ENCODE data around the gene ARID5A. TPM values are rescaled to one million over a fixed set of nuclear protein-coding genes. Genes with fewer than 3 reads are reported as not detected.

The ARID5A gene
- total RNA-seq, 1 donor from 2014 or later = 7.1 TPM

- H3K4me1 Mint-ChIP-seq (ENCODE audit: low read depth) = no peaks in the 10 kb centered on the region
- H3K27me3 Mint-ChIP-seq = no peaks in the 10 kb centered on the region
- no peak overlapping the region for H3K27ac Mint-ChIP-seq
- TF ChIP-seq CTCF (IDR thresholded peaks at IDR 0.05; ENCODE audit: unreplicated experiment) = no peak
- H3K9me3 Mint-ChIP-seq (ENCODE audit: low read depth) = no peaks in the 10 kb centered on the region
- no peak overlapping the region for H3K4me3 Mint-ChIP-seq (ENCODE audit: low read depth)
- H3K36me3 Mint-ChIP-seq (ENCODE audit: insufficient read depth) = no peaks in the 10 kb centered on the region
- DNase-seq (ENCODE audit: low spot score, unreplicated experiment) = no peak
These were observed 28.0 kb downstream of the ARID5A start for GRCh38 chr2:96564563-96564962.

GRCh38 chr2:96565111-96565510 is 28.6 kb downstream of the ARID5A start:
- TF ChIP-seq CTCF (IDR thresholded peaks at IDR 0.05; ENCODE audit: unreplicated experiment) = no peak
- H3K4me3 Mint-ChIP-seq (ENCODE audit: low read depth) = no peak overlapping the region
- no peaks in the 10 kb centered on the region for H3K9me3 Mint-ChIP-seq (ENCODE audit: low read depth)
- DNase-seq (ENCODE audit: low spot score, unreplicated experiment) = no peak
- no peak overlapping the region for H3K27ac Mint-ChIP-seq
- H3K4me1 Mint-ChIP-seq (ENCODE audit: low read depth) = no peaks in the 10 kb centered on the region
- H3K36me3 Mint-ChIP-seq (ENCODE audit: insufficient read depth) = no peaks in the 10 kb centered on the region
- H3K27me3 Mint-ChIP-seq = no peaks in the 10 kb centered on the region

GRCh38 chr2:96568094-96568493 is 31.5 kb downstream of the ARID5A start:
- Mint-ChIP-seq H3K36me3 (ENCODE audit: insufficient read depth) (no peaks in the 10 kb centered on the region), H3K4me3 (ENCODE audit: low read depth) (no peak overlapping the region), H3K4me1 (ENCODE audit: low read depth) (no peaks in the 10 kb centered on the region), H3K27ac (no peak overlapping the region), H3K9me3 (ENCODE audit: low read depth) (no peaks in the 10 kb centered on the region), H3K27me3 (no peaks in the 10 kb centered on the region)
- TF ChIP-seq CTCF (IDR thresholded peaks at IDR 0.05; ENCODE audit: unreplicated experiment) = no peak
- DNase-seq (ENCODE audit: low spot score, unreplicated experiment) = no peak

GRCh38 chr2:96574364-96574763 is 37.8 kb downstream of the ARID5A start:
- peaks cover 6% of the 10 kb centered on the region for H3K4me1 Mint-ChIP-seq (ENCODE audit: low read depth)
- H3K27me3 Mint-ChIP-seq = no peaks in the 10 kb centered on the region
- DNase-seq (ENCODE audit: low spot score, unreplicated experiment) = no peak
- no peaks in the 10 kb centered on the region for H3K36me3 Mint-ChIP-seq (ENCODE audit: insufficient read depth)
- no peak overlapping the region for H3K27ac Mint-ChIP-seq
- no peak for TF ChIP-seq CTCF (IDR thresholded peaks at IDR 0.05; ENCODE audit: unreplicated experiment)
- no peak overlapping the region for H3K4me3 Mint-ChIP-seq (ENCODE audit: low read depth)
- H3K9me3 Mint-ChIP-seq (ENCODE audit: low read depth) = no peaks in the 10 kb centered on the region

- H3K27me3 Mint-ChIP-seq = no peaks in the 10 kb centered on the region
- H3K27ac Mint-ChIP-seq = no peak overlapping the region
These were observed 39.4 kb downstream of the ARID5A start for GRCh38 chr2:96575785-96576456.

More at GRCh38 chr2:96575785-96576456, 39.4 kb downstream of the ARID5A start:
- no peaks in the 10 kb centered on the region for H3K36me3 Mint-ChIP-seq (ENCODE audit: insufficient read depth)
- no peaks in the 10 kb centered on the region for H3K9me3 Mint-ChIP-seq (ENCODE audit: low read depth)
- DNase-seq (ENCODE audit: low spot score, unreplicated experiment) = no peak
- TF ChIP-seq CTCF (IDR thresholded peaks at IDR 0.05; ENCODE audit: unreplicated experiment) = no peak
- no peak overlapping the region for H3K4me3 Mint-ChIP-seq (ENCODE audit: low read depth)
- H3K4me1 Mint-ChIP-seq (ENCODE audit: low read depth) = peaks cover 6% of the 10 kb centered on the region

Measured in progenitor cell of endocrine pancreas (in vitro differentiated cells).